ENCODE results near the gene MOV10L1.

The MOV10L1 gene

DNA sequence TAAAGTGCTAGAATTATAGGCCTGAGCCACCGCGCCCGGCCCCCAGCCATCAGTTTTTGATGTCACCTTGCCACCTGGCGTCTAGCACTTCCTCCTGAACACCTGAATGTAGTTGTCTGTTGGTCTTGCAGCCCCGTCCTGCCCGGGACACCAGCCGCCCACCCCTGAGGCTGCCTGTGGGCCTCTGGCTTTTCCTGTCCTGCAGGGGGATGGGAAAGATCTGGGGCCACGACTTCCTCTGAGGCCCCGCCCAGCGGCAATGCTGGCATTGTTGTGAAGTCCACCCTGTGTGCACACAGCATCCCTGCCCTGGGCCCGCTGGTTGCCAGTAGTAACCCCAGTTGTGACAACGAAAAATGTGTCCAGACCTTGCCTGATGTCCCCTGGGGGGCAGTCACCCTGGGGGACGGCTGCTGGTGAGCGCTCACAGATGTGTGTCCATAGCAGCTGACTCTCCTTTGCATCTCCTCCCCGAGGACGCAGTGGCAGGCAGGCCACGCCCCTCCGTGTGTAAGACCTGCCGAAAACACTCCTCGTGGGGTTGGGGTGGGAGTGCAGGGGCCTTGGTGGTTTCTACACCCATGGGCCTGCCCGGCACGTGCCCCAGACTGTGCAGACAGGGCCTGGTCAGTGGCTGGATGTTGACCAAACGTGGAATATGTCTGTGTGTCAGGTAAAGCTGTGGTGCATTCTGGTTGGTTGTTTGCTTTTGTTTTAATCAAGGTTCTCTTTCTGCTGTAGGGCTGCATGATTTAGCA is 117.8 kb downstream of the MOV10L1 start:
- Histone ChIP-seq H3K27me3 (no peaks in the 10 kb centered on the region), H3K27ac (no peak overlapping the region), H3K36me3 (peaks cover 19 to 67% (median 46%) of the 10 kb centered on the region in 3 donors), H3K4me1 (peaks cover 0 to 10% (median 6%) of the 10 kb centered on the region in 4 donors), H3K9me3 (no peaks in the 10 kb centered on the region), H3K4me3 (no peak overlapping the region)
- TF ChIP-seq, protein P1, sequence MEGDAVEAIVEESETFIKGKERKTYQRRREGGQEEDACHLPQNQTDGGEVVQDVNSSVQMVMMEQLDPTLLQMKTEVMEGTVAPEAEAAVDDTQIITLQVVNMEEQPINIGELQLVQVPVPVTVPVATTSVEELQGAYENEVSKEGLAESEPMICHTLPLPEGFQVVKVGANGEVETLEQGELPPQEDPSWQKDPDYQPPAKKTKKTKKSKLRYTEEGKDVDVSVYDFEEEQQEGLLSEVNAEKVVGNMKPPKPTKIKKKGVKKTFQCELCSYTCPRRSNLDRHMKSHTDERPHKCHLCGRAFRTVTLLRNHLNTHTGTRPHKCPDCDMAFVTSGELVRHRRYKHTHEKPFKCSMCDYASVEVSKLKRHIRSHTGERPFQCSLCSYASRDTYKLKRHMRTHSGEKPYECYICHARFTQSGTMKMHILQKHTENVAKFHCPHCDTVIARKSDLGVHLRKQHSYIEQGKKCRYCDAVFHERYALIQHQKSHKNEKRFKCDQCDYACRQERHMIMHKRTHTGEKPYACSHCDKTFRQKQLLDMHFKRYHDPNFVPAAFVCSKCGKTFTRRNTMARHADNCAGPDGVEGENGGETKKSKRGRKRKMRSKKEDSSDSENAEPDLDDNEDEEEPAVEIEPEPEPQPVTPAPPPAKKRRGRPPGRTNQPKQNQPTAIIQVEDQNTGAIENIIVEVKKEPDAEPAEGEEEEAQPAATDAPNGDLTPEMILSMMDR (IDR thresholded peaks at IDR 0.05): no peak
- DNase-seq: no peak
- intact Hi-C loops (cut with DNase I; ENCODE audit: low total_unique reads): loop anchor here (5.0 kb wide), 2 partner anchors 60 to 280 kb away; no protein-coding TSS in a partner anchor

DNA sequence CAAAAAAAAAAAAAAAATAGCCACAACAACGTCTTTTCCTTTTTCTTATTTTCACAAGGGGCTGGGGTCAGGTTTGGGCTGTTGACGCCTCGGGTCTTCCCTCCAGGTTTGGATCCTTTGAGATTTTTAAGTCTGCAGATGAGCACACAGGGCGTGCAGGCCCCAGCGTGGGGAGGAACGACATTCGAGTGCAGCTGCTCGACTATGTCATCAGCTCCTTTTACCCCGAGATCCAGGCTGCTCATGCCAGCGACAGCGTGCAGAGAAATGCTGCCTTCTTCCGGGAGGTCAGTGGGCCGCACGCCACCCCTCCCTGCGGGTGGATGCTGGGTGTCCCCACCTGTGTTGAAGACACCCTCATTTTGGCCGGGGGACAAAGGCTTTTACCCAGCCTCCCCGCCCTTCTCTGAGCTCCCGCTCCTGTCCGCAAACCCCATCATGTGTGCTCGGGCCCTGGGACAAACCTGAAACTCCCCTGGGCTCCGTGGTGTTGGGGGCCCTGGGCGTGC is 118.7 kb downstream of the MOV10L1 start:
- Histone ChIP-seq H3K4me1 (peaks cover 0 to 7% (median 5%) of the 10 kb centered on the region in 4 donors), H3K27me3 (no peaks in the 10 kb centered on the region), H3K4me3 (no peak overlapping the region), H3K27ac (no peak overlapping the region), H3K36me3 (peaks cover 26 to 76% (median 49%) of the 10 kb centered on the region in 3 donors), H3K9me3 (no peaks in the 10 kb centered on the region)
- TF ChIP-seq, protein P1 (IDR thresholded peaks at IDR 0.05): no peak
- no peak for DNase-seq
- intact Hi-C loops (cut with DNase I; ENCODE audit: low total_unique reads): loop anchor here (5.0 kb wide), 2 partner anchors 61 to 281 kb away; no protein-coding TSS in a partner anchor

GRCh38 chr22:50208939-50209892 is 119.4 kb downstream of the MOV10L1 start:
- TF ChIP-seq, protein P1 (IDR thresholded peaks at IDR 0.05): no peak
- no peaks in the 10 kb centered on the region for H3K27me3 ChIP-seq
- H3K4me1 ChIP-seq: peaks cover 0 to 7% (median 5%) of the 10 kb centered on the region in 4 donors
- H3K9me3 ChIP-seq: no peaks in the 10 kb centered on the region
- intact Hi-C loops (cut with DNase I; ENCODE audit: low total_unique reads): loop anchor here (5.0 kb wide), 2 partner anchors 62 to 282 kb away; no protein-coding TSS in a partner anchor
- H3K27ac ChIP-seq: no peak overlapping the region
- no peak overlapping the region for H3K4me3 ChIP-seq
- peaks cover 27 to 83% (median 55%) of the 10 kb centered on the region in 3 donors for H3K36me3 ChIP-seq
- no peak for DNase-seq

GRCh38 chr22:50209893-50210292 is 120.1 kb downstream of the MOV10L1 start:
- no peak overlapping the region for H3K4me3 ChIP-seq
- H3K9me3 ChIP-seq: no peaks in the 10 kb centered on the region
- H3K4me1 ChIP-seq: peaks cover 0 to 7% (median 5%) of the 10 kb centered on the region in 4 donors
- H3K36me3 ChIP-seq: peaks cover 34 to 90% (median 60%) of the 10 kb centered on the region in 3 donors
- TF ChIP-seq, protein P1 (IDR thresholded peaks at IDR 0.05): peak; percentile 74 to 84
- intact Hi-C loops (cut with DNase I; ENCODE audit: low total_unique reads): loop anchor here (5.0 kb wide), 2 partner anchors 63 to 283 kb away; no protein-coding TSS in a partner anchor
- H3K27me3 ChIP-seq: no peaks in the 10 kb centered on the region
- H3K27ac ChIP-seq: no peak overlapping the region
- peak in 1 of 2 donors; percentile 61 for DNase-seq

All from tibial artery (tissue), 4 donors.